ENCODE results near the gene FSTL1. TPM values are rescaled to one million over a fixed set of nuclear protein-coding genes. Genes with fewer than 3 reads are reported as not detected.

Gene FSTL1
- total and polyA plus RNA-seq, 2 experiments from 2014 or later: 50.8 to 258 TPM

DNA sequence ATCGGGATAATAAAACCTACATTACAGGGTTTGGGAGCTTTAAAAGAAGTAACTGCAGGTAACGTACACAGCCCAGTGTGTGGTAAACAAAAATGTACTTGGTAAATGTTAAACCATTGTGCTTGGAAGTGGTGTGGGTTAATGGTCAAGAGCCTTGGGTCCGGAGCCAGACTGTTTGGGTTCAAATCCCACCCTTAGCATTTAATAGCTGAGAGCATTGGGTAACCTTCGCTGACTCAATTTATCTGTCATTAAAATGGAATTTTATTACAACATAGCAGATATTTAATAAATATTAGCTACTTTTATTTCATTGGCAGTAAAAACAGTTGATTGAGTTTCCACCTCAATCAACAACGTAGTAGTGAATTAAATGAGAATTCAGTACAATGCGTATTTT lies 1.5 kb downstream of the FSTL1 start:
- peaks cover 37% of the 10 kb centered on the region for H3K4me1 ChIP-seq (ENCODE audit: insufficient read depth)
- no peak overlapping the region for H3K27ac ChIP-seq (ENCODE audit: low read depth)
- no peaks in the 10 kb centered on the region; the same call in 1 of the 2 replicates for H3K36me3 ChIP-seq (ENCODE audit: insufficient read depth)
- TF ChIP-seq, protein P1, sequence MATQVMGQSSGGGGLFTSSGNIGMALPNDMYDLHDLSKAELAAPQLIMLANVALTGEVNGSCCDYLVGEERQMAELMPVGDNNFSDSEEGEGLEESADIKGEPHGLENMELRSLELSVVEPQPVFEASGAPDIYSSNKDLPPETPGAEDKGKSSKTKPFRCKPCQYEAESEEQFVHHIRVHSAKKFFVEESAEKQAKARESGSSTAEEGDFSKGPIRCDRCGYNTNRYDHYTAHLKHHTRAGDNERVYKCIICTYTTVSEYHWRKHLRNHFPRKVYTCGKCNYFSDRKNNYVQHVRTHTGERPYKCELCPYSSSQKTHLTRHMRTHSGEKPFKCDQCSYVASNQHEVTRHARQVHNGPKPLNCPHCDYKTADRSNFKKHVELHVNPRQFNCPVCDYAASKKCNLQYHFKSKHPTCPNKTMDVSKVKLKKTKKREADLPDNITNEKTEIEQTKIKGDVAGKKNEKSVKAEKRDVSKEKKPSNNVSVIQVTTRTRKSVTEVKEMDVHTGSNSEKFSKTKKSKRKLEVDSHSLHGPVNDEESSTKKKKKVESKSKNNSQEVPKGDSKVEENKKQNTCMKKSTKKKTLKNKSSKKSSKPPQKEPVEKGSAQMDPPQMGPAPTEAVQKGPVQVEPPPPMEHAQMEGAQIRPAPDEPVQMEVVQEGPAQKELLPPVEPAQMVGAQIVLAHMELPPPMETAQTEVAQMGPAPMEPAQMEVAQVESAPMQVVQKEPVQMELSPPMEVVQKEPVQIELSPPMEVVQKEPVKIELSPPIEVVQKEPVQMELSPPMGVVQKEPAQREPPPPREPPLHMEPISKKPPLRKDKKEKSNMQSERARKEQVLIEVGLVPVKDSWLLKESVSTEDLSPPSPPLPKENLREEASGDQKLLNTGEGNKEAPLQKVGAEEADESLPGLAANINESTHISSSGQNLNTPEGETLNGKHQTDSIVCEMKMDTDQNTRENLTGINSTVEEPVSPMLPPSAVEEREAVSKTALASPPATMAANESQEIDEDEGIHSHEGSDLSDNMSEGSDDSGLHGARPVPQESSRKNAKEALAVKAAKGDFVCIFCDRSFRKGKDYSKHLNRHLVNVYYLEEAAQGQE (IDR thresholded peaks at IDR 0.05; ENCODE audit: unreplicated experiment): no peak
- TF ChIP-seq, protein P2, sequence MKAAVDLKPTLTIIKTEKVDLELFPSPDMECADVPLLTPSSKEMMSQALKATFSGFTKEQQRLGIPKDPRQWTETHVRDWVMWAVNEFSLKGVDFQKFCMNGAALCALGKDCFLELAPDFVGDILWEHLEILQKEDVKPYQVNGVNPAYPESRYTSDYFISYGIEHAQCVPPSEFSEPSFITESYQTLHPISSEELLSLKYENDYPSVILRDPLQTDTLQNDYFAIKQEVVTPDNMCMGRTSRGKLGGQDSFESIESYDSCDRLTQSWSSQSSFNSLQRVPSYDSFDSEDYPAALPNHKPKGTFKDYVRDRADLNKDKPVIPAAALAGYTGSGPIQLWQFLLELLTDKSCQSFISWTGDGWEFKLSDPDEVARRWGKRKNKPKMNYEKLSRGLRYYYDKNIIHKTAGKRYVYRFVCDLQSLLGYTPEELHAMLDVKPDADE (IDR thresholded peaks at IDR 0.05): no peak
- no peak for TF ChIP-seq EZH2 (IDR thresholded peaks at IDR 0.05; ENCODE audit: low read depth, unreplicated experiment)
- TF ChIP-seq JUNB (IDR thresholded peaks at IDR 0.05; ENCODE audit: unreplicated experiment): no peak
- TF ChIP-seq ZNF114 (CRISPR knock-in tag; IDR thresholded peaks at IDR 0.05): no peak
- TF ChIP-seq EZH2phosphoT487 (IDR thresholded peaks at IDR 0.05; ENCODE audit: unreplicated experiment): no peak
- no peak for TF ChIP-seq CREB1 (CRISPR knock-in tag; IDR thresholded peaks at IDR 0.05; ENCODE audit: low read depth)
- TF ChIP-seq POLR2AphosphoS5 (IDR thresholded peaks at IDR 0.05; ENCODE audit: low read depth): no peak; the same call in 1 of the 2 replicates
- TF ChIP-seq, protein P3, sequence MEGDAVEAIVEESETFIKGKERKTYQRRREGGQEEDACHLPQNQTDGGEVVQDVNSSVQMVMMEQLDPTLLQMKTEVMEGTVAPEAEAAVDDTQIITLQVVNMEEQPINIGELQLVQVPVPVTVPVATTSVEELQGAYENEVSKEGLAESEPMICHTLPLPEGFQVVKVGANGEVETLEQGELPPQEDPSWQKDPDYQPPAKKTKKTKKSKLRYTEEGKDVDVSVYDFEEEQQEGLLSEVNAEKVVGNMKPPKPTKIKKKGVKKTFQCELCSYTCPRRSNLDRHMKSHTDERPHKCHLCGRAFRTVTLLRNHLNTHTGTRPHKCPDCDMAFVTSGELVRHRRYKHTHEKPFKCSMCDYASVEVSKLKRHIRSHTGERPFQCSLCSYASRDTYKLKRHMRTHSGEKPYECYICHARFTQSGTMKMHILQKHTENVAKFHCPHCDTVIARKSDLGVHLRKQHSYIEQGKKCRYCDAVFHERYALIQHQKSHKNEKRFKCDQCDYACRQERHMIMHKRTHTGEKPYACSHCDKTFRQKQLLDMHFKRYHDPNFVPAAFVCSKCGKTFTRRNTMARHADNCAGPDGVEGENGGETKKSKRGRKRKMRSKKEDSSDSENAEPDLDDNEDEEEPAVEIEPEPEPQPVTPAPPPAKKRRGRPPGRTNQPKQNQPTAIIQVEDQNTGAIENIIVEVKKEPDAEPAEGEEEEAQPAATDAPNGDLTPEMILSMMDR (conservative IDR thresholded peaks at IDR 0.05; ENCODE audit: low read depth in 2 of 2): no peak
- TF ChIP-seq, protein P4, sequence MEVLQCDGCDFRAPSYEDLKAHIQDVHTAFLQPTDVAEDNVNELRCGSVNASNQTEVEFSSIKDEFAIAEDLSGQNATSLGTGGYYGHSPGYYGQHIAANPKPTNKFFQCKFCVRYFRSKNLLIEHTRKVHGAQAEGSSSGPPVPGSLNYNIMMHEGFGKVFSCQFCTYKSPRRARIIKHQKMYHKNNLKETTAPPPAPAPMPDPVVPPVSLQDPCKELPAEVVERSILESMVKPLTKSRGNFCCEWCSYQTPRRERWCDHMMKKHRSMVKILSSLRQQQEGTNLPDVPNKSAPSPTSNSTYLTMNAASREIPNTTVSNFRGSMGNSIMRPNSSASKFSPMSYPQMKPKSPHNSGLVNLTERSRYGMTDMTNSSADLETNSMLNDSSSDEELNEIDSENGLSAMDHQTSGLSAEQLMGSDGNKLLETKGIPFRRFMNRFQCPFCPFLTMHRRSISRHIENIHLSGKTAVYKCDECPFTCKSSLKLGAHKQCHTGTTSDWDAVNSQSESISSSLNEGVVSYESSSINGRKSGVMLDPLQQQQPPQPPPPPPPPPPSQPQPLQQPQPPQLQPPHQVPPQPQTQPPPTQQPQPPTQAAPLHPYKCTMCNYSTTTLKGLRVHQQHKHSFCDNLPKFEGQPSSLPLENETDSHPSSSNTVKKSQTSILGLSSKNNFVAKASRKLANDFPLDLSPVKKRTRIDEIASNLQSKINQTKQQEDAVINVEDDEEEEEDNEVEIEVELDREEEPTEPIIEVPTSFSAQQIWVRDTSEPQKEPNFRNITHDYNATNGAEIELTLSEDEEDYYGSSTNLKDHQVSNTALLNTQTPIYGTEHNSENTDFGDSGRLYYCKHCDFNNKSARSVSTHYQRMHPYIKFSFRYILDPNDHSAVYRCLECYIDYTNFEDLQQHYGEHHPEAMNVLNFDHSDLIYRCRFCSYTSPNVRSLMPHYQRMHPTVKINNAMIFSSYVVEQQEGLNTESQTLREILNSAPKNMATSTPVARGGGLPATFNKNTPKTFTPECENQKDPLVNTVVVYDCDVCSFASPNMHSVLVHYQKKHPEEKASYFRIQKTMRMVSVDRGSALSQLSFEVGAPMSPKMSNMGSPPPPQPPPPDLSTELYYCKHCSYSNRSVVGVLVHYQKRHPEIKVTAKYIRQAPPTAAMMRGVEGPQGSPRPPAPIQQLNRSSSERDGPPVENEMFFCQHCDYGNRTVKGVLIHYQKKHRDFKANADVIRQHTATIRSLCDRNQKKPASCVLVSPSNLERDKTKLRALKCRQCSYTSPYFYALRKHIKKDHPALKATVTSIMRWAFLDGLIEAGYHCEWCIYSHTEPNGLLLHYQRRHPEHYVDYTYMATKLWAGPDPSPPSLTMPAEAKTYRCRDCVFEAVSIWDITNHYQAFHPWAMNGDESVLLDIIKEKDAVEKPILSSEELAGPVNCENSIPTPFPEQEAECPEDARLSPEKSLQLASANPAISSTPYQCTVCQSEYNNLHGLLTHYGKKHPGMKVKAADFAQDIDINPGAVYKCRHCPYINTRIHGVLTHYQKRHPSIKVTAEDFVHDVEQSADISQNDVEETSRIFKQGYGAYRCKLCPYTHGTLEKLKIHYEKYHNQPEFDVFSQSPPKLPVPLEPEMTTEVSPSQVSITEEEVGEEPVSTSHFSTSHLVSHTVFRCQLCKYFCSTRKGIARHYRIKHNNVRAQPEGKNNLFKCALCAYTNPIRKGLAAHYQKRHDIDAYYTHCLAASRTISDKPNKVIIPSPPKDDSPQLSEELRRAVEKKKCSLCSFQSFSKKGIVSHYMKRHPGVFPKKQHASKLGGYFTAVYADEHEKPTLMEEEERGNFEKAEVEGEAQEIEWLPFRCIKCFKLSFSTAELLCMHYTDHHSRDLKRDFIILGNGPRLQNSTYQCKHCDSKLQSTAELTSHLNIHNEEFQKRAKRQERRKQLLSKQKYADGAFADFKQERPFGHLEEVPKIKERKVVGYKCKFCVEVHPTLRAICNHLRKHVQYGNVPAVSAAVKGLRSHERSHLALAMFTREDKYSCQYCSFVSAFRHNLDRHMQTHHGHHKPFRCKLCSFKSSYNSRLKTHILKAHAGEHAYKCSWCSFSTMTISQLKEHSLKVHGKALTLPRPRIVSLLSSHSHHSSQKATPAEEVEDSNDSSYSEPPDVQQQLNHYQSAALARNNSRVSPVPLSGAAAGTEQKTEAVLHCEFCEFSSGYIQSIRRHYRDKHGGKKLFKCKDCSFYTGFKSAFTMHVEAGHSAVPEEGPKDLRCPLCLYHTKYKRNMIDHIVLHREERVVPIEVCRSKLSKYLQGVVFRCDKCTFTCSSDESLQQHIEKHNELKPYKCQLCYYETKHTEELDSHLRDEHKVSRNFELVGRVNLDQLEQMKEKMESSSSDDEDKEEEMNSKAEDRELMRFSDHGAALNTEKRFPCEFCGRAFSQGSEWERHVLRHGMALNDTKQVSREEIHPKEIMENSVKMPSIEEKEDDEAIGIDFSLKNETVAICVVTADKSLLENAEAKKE (CRISPR knock-in tag; IDR thresholded peaks at IDR 0.05): no peak
- TF ChIP-seq NANOG (IDR thresholded peaks at IDR 0.05; ENCODE audit: borderline replicate concordance): no peak
- no peak for TF ChIP-seq STAT1 (IDR thresholded peaks at IDR 0.05; ENCODE audit: unreplicated experiment)
- TF ChIP-seq ZNF331 (CRISPR knock-in tag; IDR thresholded peaks at IDR 0.05; ENCODE audit: low read depth): no peak
- H3K27ac Mint-ChIP-seq: no peak overlapping the region
- peaks cover 16% of the 10 kb centered on the region for H4K20me1 ChIP-seq (replicated peaks; ENCODE audit: insufficient read depth)
- peak overlapping the region; percentile 93 for H3K4me2 ChIP-seq
- peak overlapping the region; percentile 95 for H3K4me3 Mint-ChIP-seq
- H3K4me3 ChIP-seq: peak overlapping the region; percentile 87
- H3F3A ChIP-seq (replicated peaks; ENCODE audit: low read depth): peaks cover 8% of the 10 kb centered on the region; the same call in 1 of the 2 replicates
- peaks cover 10% of the 10 kb centered on the region for H3K27me3 Mint-ChIP-seq (ENCODE audit: insufficient read depth, low read depth, poor library complexity)
- H3K9me2 ChIP-seq (ENCODE audit: insufficient read depth): no peaks in the 10 kb centered on the region
- H3K27me3 ChIP-seq (ENCODE audit: insufficient read depth): peaks cover 8% of the 10 kb centered on the region; the same call in 1 of the 2 replicates
- H3K36me3 Mint-ChIP-seq (ENCODE audit: low read depth): peaks cover 31% of the 10 kb centered on the region
- peaks cover 52% of the 10 kb centered on the region for H3K4me1 Mint-ChIP-seq
- no peak for DNase-seq (ENCODE audit: low spot score)
- H3K79me2 ChIP-seq (replicated peaks; ENCODE audit: insufficient read depth): peaks cover 62% of the 10 kb centered on the region
- ATAC-seq: no peak
- H2AFZ ChIP-seq: no peak overlapping the region
- peaks cover 6% of the 10 kb centered on the region; the same call in 2 of the 3 replicates for H3K9me3 Mint-ChIP-seq

All from GM23338 (cell line).